ENCODE measurements around the gene NCAM1. TPM values are rescaled to one million over a fixed set of nuclear protein-coding genes. Genes with fewer than 3 reads are reported as not detected.

Gene NCAM1
- total RNA-seq, 2 experiments from 2014 or later = 0.34 TPM; not detected in 1

GRCh38 chr11:112962579-112963367, 1.6 kb downstream of the NCAM1 start:
- DNase-seq = no peak
- Histone ChIP-seq H3K9me3 (ENCODE audit: control insufficient read depth in 1 of 2, insufficient read depth in 1 of 2, low read length in 2 of 2) (peaks cover 0 to 16% of the 10 kb centered on the region in 2 experiments), H3K36me3 (ENCODE audit: insufficient read depth, low read length) (no peaks in the 10 kb centered on the region), H3K4me1 (ENCODE audit: insufficient read depth, low read length) (peaks cover 6% of the 10 kb centered on the region), H3K27ac (ENCODE audit: low read depth in 1 of 2, low read length in 2 of 2) (no peak overlapping the region), H3K27me3 (ENCODE audit: control insufficient read depth in 1 of 2, insufficient read depth in 2 of 2, low read length in 2 of 2) (peaks cover 32 to 67% of the 10 kb centered on the region in 2 experiments), H3K4me3 (ENCODE audit: low read length) (peak overlapping the region; percentile 38)
- ChIA-PET POLR2A (no interaction called here), CTCF (no interaction called here)
- H3K27me3 Mint-ChIP-seq = peaks cover 75% of the 10 kb centered on the region
- H3K27ac Mint-ChIP-seq = no peak overlapping the region
- no peaks in the 10 kb centered on the region for H3K9me3 Mint-ChIP-seq
- H3K4me1 Mint-ChIP-seq (ENCODE audit: low read depth) = peaks cover 16% of the 10 kb centered on the region
- TF ChIP-seq CTCF (IDR thresholded peaks at IDR 0.05) = no peak
- ATAC-seq (ENCODE audit: poor library complexity) = no peak
- H3K4me3 Mint-ChIP-seq = peak overlapping the region; percentile 86
- intact Hi-C loops (cut with DNase I, micrococcal nuclease) = no loop called here
- no peaks in the 10 kb centered on the region for H3K36me3 Mint-ChIP-seq (ENCODE audit: low read depth)

GRCh38 chr11:112963368-112963955, 2.2 kb downstream of the NCAM1 start:
- DNase-seq = no peak
- CTCF ChIA-PET = no interaction called here
- no peaks in the 10 kb centered on the region for H3K36me3 ChIP-seq (ENCODE audit: insufficient read depth, low read length)
- peaks cover 74% of the 10 kb centered on the region for H3K27me3 Mint-ChIP-seq
- no peak for ATAC-seq (ENCODE audit: poor library complexity)
- no peak overlapping the region for H3K4me3 ChIP-seq (ENCODE audit: low read length)
- peaks cover 28 to 61% of the 10 kb centered on the region in 2 experiments for H3K27me3 ChIP-seq (ENCODE audit: control insufficient read depth in 1 of 2, insufficient read depth in 2 of 2, low read length in 2 of 2)
- intact Hi-C loops (cut with DNase I, micrococcal nuclease) = no loop called here
- peaks cover 0 to 16% of the 10 kb centered on the region in 2 experiments for H3K9me3 ChIP-seq (ENCODE audit: control insufficient read depth in 1 of 2, insufficient read depth in 1 of 2, low read length in 2 of 2)
- H3K27ac Mint-ChIP-seq = no peak overlapping the region
- POLR2A ChIA-PET = no interaction called here
- no peak overlapping the region for H3K4me3 Mint-ChIP-seq
- H3K4me1 ChIP-seq (ENCODE audit: insufficient read depth, low read length) = peaks cover 6% of the 10 kb centered on the region
- peaks cover 16% of the 10 kb centered on the region for H3K4me1 Mint-ChIP-seq (ENCODE audit: low read depth)
- no peaks in the 10 kb centered on the region for H3K36me3 Mint-ChIP-seq (ENCODE audit: low read depth)
- no peak for TF ChIP-seq CTCF (IDR thresholded peaks at IDR 0.05)
- H3K9me3 Mint-ChIP-seq = no peaks in the 10 kb centered on the region
- H3K27ac ChIP-seq (ENCODE audit: low read depth in 1 of 2, low read length in 2 of 2) = no peak overlapping the region

- Mint-ChIP-seq H3K9me3 (no peaks in the 10 kb centered on the region), H3K27ac (no peak overlapping the region), H3K4me1 (ENCODE audit: low read depth) (peaks cover 16% of the 10 kb centered on the region), H3K36me3 (ENCODE audit: low read depth) (no peaks in the 10 kb centered on the region), H3K27me3 (peaks cover 55% of the 10 kb centered on the region), H3K4me3 (no peak overlapping the region)
- CTCF ChIA-PET = no interaction called here
- Histone ChIP-seq H3K27ac (ENCODE audit: low read depth in 1 of 2, low read length in 2 of 2) (no peak overlapping the region), H3K36me3 (ENCODE audit: insufficient read depth, low read length) (no peaks in the 10 kb centered on the region), H3K27me3 (ENCODE audit: control insufficient read depth in 1 of 2, insufficient read depth in 2 of 2, low read length in 2 of 2) (peaks cover 21 to 45% of the 10 kb centered on the region in 2 experiments), H3K9me3 (ENCODE audit: control insufficient read depth in 1 of 2, insufficient read depth in 1 of 2, low read length in 2 of 2) (peaks cover 0 to 11% of the 10 kb centered on the region in 2 experiments), H3K4me3 (ENCODE audit: low read length) (no peak overlapping the region), H3K4me1 (ENCODE audit: insufficient read depth, low read length) (peaks cover 6% of the 10 kb centered on the region)
- ATAC-seq (ENCODE audit: poor library complexity) = no peak
- no peak for TF ChIP-seq CTCF (IDR thresholded peaks at IDR 0.05)
- no peak for DNase-seq
- POLR2A ChIA-PET = no interaction called here
- intact Hi-C loops (cut with DNase I, micrococcal nuclease) = no loop called here
Observed at GRCh38 chr11:112965656-112966055, 4.4 kb downstream of the NCAM1 start.
